ENCODE data around the gene CORO2B.

CORO2B gene

DNA sequence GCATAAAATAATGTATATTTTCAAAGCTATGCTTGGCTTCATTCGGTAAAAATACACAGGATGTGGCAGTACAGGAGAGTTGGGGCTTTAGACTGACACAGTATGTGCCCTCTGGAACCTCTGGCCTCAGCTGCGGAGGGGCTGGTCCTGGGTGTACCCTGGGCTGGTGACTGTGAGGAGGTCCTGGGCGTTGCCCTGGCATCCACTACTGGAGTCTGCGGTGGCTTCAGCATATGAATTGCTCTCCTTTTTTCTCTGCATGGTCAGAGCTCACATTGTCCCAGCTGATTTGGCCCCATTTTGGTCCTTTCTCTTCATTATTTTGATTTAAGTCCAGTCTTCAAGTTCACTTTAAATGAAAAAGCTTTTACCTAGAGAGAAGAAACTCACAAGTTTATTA lies 40.5 kb upstream of the CORO2B start:
- Histone ChIP-seq H3K79me2 (ENCODE audit: low read length) (no peaks in the 10 kb centered on the region), H3K9ac (ENCODE audit: low read length) (no peak overlapping the region), H3K9me3 (replicated peaks; ENCODE audit: insufficient read depth, low read length) (no peaks in the 10 kb centered on the region), H3K9me2 (replicated peaks; ENCODE audit: insufficient read depth, low read length) (no peaks in the 10 kb centered on the region), H3K4me3 (ENCODE audit: low read length) (no peak overlapping the region), H3F3A (ENCODE audit: insufficient read depth, low read length) (no peaks in the 10 kb centered on the region), H2AFZ (ENCODE audit: low read length) (no peak overlapping the region), H4K20me1 (ENCODE audit: insufficient read depth, low read length) (no peaks in the 10 kb centered on the region), H3K4me2 (ENCODE audit: low read depth, low read length) (no peak overlapping the region), H3K4me1 (ENCODE audit: low read length) (no peaks in the 10 kb centered on the region), H3K27ac (ENCODE audit: low read length) (no peak overlapping the region), H3K27me3 (replicated peaks; ENCODE audit: insufficient read depth, low read length) (no peaks in the 10 kb centered on the region), H3K36me3 (replicated peaks; ENCODE audit: insufficient read depth, low read length) (no peaks in the 10 kb centered on the region)
- TF ChIP-seq EZH2phosphoT487 (IDR thresholded peaks at IDR 0.05; ENCODE audit: low read length), result no peak
- no peak for TF ChIP-seq EZH2 (optimal IDR thresholded peaks at IDR 0.05; ENCODE audit: low read depth, low read length)
- TF ChIP-seq, protein P1, sequence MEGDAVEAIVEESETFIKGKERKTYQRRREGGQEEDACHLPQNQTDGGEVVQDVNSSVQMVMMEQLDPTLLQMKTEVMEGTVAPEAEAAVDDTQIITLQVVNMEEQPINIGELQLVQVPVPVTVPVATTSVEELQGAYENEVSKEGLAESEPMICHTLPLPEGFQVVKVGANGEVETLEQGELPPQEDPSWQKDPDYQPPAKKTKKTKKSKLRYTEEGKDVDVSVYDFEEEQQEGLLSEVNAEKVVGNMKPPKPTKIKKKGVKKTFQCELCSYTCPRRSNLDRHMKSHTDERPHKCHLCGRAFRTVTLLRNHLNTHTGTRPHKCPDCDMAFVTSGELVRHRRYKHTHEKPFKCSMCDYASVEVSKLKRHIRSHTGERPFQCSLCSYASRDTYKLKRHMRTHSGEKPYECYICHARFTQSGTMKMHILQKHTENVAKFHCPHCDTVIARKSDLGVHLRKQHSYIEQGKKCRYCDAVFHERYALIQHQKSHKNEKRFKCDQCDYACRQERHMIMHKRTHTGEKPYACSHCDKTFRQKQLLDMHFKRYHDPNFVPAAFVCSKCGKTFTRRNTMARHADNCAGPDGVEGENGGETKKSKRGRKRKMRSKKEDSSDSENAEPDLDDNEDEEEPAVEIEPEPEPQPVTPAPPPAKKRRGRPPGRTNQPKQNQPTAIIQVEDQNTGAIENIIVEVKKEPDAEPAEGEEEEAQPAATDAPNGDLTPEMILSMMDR (IDR thresholded peaks at IDR 0.05; ENCODE audit: low read length), result no peak
- no peak for DNase-seq

DNA sequence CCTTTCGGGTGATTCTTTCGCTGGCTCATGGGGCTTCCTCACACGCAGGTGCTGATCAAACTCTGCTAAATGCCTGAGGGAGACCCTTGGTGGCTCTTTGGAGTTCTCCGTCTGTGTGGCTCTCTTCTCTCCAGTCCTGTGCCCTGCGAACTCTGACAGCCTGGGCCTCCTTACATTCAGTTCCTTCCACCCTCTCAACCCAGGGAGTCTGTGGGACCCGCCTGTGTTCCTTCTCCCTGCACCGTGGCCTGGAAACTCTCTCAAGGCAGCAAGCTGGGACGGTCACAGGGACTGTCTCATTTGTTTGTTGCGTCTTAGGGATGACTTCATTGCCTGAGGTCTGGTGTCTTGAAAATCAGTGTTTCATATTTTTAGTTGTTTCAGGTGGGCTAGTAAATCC lies 37.0 kb upstream of the CORO2B start:
- no peak overlapping the region for H3K9ac ChIP-seq (ENCODE audit: low read length)
- no peak overlapping the region for H2AFZ ChIP-seq (ENCODE audit: low read length)

DNA sequence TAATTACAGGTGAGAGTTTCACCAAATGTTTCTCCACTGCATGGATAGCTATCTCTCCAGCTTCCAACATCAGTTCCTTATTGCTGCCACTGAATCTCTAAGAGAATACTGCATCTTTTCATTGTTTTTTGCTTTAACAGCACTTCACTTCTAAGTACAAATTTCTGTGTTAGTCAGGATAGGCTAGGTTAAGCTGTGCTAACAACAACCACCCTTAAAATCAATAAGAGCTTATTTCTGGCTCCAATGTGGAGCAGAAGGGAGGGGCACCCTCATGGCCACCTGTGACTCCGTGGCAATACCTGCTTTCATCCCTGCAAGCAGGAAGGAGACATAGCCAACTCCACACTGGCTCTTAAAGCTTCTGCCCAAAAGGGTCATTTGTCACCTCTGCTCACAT lies 36.4 kb upstream of the CORO2B start:
- H3K36me3 ChIP-seq (replicated peaks; ENCODE audit: insufficient read depth, low read length), result no peaks in the 10 kb centered on the region
- H3K27ac ChIP-seq (ENCODE audit: low read length), result no peak overlapping the region
- no peaks in the 10 kb centered on the region for H3K9me2 ChIP-seq (replicated peaks; ENCODE audit: insufficient read depth, low read length)
- TF ChIP-seq, protein P1 (IDR thresholded peaks at IDR 0.05; ENCODE audit: low read length), result no peak
- TF ChIP-seq EZH2 (optimal IDR thresholded peaks at IDR 0.05; ENCODE audit: low read depth, low read length) (no peak), EZH2phosphoT487 (IDR thresholded peaks at IDR 0.05; ENCODE audit: low read length) (no peak)
- H2AFZ ChIP-seq (ENCODE audit: low read length), result no peak overlapping the region
- H3K9me3 ChIP-seq (replicated peaks; ENCODE audit: insufficient read depth, low read length), result no peaks in the 10 kb centered on the region
- H3K4me3 ChIP-seq (ENCODE audit: low read length), result no peak overlapping the region
- no peaks in the 10 kb centered on the region for H3K79me2 ChIP-seq (ENCODE audit: low read length)
- no peaks in the 10 kb centered on the region for H3F3A ChIP-seq (ENCODE audit: insufficient read depth, low read length)
- H3K4me2 ChIP-seq (ENCODE audit: low read depth, low read length), result no peak overlapping the region
- H4K20me1 ChIP-seq (ENCODE audit: insufficient read depth, low read length), result no peaks in the 10 kb centered on the region
- no peak overlapping the region for H3K9ac ChIP-seq (ENCODE audit: low read length)
- no peak for DNase-seq
- H3K27me3 ChIP-seq (replicated peaks; ENCODE audit: insufficient read depth, low read length), result no peaks in the 10 kb centered on the region
- H3K4me1 ChIP-seq (ENCODE audit: low read length), result no peaks in the 10 kb centered on the region

More for the DNA sequence above, 37.0 kb upstream of the CORO2B start:
- no peak overlapping the region for H3K4me3 ChIP-seq (ENCODE audit: low read length)
- DNase-seq, result no peak
- H3K9me3 ChIP-seq (replicated peaks; ENCODE audit: insufficient read depth, low read length), result no peaks in the 10 kb centered on the region
- H3K27me3 ChIP-seq (replicated peaks; ENCODE audit: insufficient read depth, low read length), result no peaks in the 10 kb centered on the region
- no peak overlapping the region for H3K27ac ChIP-seq (ENCODE audit: low read length)
- TF ChIP-seq EZH2phosphoT487 (IDR thresholded peaks at IDR 0.05; ENCODE audit: low read length) (no peak), EZH2 (optimal IDR thresholded peaks at IDR 0.05; ENCODE audit: low read depth, low read length) (no peak)
- TF ChIP-seq, protein P1 (IDR thresholded peaks at IDR 0.05; ENCODE audit: low read length), result no peak
- H3K79me2 ChIP-seq (ENCODE audit: low read length), result no peaks in the 10 kb centered on the region
- no peaks in the 10 kb centered on the region for H3K36me3 ChIP-seq (replicated peaks; ENCODE audit: insufficient read depth, low read length)
- H3F3A ChIP-seq (ENCODE audit: insufficient read depth, low read length), result no peaks in the 10 kb centered on the region
- H3K4me1 ChIP-seq (ENCODE audit: low read length), result no peaks in the 10 kb centered on the region
- no peaks in the 10 kb centered on the region for H3K9me2 ChIP-seq (replicated peaks; ENCODE audit: insufficient read depth, low read length)
- no peaks in the 10 kb centered on the region for H4K20me1 ChIP-seq (ENCODE audit: insufficient read depth, low read length)
- H3K4me2 ChIP-seq (ENCODE audit: low read depth, low read length), result no peak overlapping the region
